K562 (cell line): Measurements from ENCODE around the gene SLC19A1. TPM values are rescaled to one million over a fixed set of nuclear protein-coding genes. Genes with fewer than 3 reads are reported as not detected.

ENCODE experiments used
- ATAC-seq: fragments of 200-7000 bp; cut with Tn5 transposase; 3 replicates; pipeline ENCODE4 v1.9.1; 2020; ENCODE audit warnings: moderate library complexity
- BruUV-seq: library from RNA; stranded (reverse); fragments of 400-500 nt; replicated peaks from 2 replicates; lab custom pipeline; 2021; lab: Mats Ljungman, UMichigan
- CTCF ChIA-PET: fragments of 300-600 bp; formaldehyde crosslinking; extraction: SDS; loops from one replicate; lab custom pipeline; 2021; ENCODE audit warnings: low intra/inter-chr PET ratio; lab: Yijun Ruan, JAX
- POLR2A ChIA-PET: fragments of 300-600, 350-650 bp; sonication (Branson Sonifier 250); formaldehyde crosslinking; extraction: SDS; loops from one replicate; lab custom pipeline; 2021; ENCODE audit warnings: antibody characterized with exemption, inconsistent platforms; lab: Yijun Ruan, JAX
- DNase-seq, 4 experiments: peaks; one replicate each; pipeline versions ENCODE4 v3.0.0 to v3.0.0-alpha.2; 2011 to 2018; ENCODE audit warnings: low spot score in 3 of 4, mixed read lengths in 3 of 4; ENCODE audit errors: extremely low read depth in 1 of 4
- FAIRE-seq: peaks from 2 replicates; lab custom pipeline; 2011; peaks lifted over from hg19 to GRCh38; lab: Jason Lieb, UNC
- H2AFZ ChIP-seq: 2 replicates; pipeline ENCODE4 v1.6.0; 2011; ENCODE audit warnings: low read depth, low read length, control low read depth, inconsistent platforms
- H3K27ac ChIP-seq: fragments of 200-600 bp; 3 replicates; pipeline ENCODE4 v1.8.0; 2011; ENCODE audit warnings: low read depth, mild to moderate bottlenecking, control low read depth, inconsistent platforms, low read length, moderate library complexity, mixed read lengths; ENCODE audit errors: extremely low read depth
- H3K27me3 ChIP-seq, 2 experiments: fragments of 300-600 bp in 1 of 2; 2 replicates in 1 of 2; 3 replicates in 1 of 2; pipeline versions ENCODE4 v1.6.0 to v1.8.0; 2011; ENCODE audit warnings: inconsistent platforms in 2 of 2, low read length in 2 of 2, mild to moderate bottlenecking in 1 of 2, mixed read lengths in 1 of 2, moderate library complexity in 1 of 2; ENCODE audit not compliant: control insufficient read depth in 2 of 2, insufficient read depth in 2 of 2
- H3K36me3 ChIP-seq: fragments of 300-600 bp; 3 replicates; pipeline ENCODE4 v1.8.0; 2011; ENCODE audit warnings: mild to moderate bottlenecking, low read length, inconsistent platforms; ENCODE audit not compliant: control insufficient read depth, insufficient read depth
- H3K4me1 ChIP-seq, 2 experiments: fragments of 200-600 bp in 1 of 2; replicated peaks in 1 of 2; 2 replicates in 1 of 2; 3 replicates in 1 of 2; pipeline versions ENCODE4 v1.5.1 to v1.8.0; 2011; ENCODE audit warnings: inconsistent platforms in 2 of 2, low read length in 2 of 2, mild to moderate bottlenecking in 1 of 2, mixed read lengths in 1 of 2, moderate library complexity in 1 of 2; ENCODE audit not compliant: control insufficient read depth in 2 of 2, insufficient read depth in 2 of 2
- H3K4me2 ChIP-seq: 2 replicates; pipeline ENCODE4 v1.6.1; 2011; ENCODE audit warnings: low read length, control low read depth, inconsistent platforms, mixed read lengths; ENCODE audit not compliant: insufficient read depth
- H3K4me3 ChIP-seq: fragments of 200-600 bp; sonication (generic), shearing (Covaris generic); 2 replicates; pipeline ENCODE4 v1.5.1; 2016; ENCODE audit warnings: control low read depth, inconsistent platforms
- H3K79me2 ChIP-seq: fragments of 200-600 bp; 3 replicates; pipeline ENCODE4 v1.8.0; 2011; ENCODE audit warnings: low read length, inconsistent platforms; ENCODE audit not compliant: control insufficient read depth, insufficient read depth
- H3K9ac ChIP-seq, 2 experiments: 2 replicates each; pipeline versions ENCODE4 v1.6.0 to v1.6.1; 2011; ENCODE audit warnings: low read depth in 2 of 2, low read length in 2 of 2, control low read depth in 1 of 2, inconsistent platforms in 1 of 2, mild to moderate bottlenecking in 1 of 2, mixed read lengths in 1 of 2; ENCODE audit not compliant: insufficient read depth in 1 of 2
- H3K9me1 ChIP-seq: one replicate; pipeline ENCODE4 v1.6.0; 2011; ENCODE audit warnings: inconsistent platforms, mild to moderate bottlenecking, low read length, moderate library complexity; ENCODE audit not compliant: control insufficient read depth, insufficient read depth
- H3K9me3 ChIP-seq: replicated peaks from 2 replicates; pipeline ENCODE4 v1.5.1; 2011; ENCODE audit warnings: low read depth, low read length, inconsistent platforms; ENCODE audit not compliant: control insufficient read depth, insufficient read depth
- H4K20me1 ChIP-seq: replicated peaks from 2 replicates; pipeline ENCODE4 v1.6.1; 2011; ENCODE audit warnings: low read length, inconsistent platforms, mixed read lengths; ENCODE audit not compliant: control insufficient read depth, insufficient read depth
- ETV5 ChIP-seq: sonication (generic); formaldehyde crosslinking; IDR thresholded peaks from 2 replicates; pipeline ENCODE4 v1.4.0; 2020; ENCODE audit warnings: low read depth, mild to moderate bottlenecking, missing genetic modification reagents
- RBFOX2 ChIP-seq: fragments of 200-400 bp; formaldehyde crosslinking; IDR thresholded peaks from 2 replicates; pipeline ENCODE4 v1.6.1; 2017; ENCODE audit warnings: low read depth, mild to moderate bottlenecking, low read length, moderate library complexity
- SAFB2 ChIP-seq: fragments of 200-400 bp; formaldehyde crosslinking; IDR thresholded peaks from 2 replicates; pipeline ENCODE4 v1.6.1; 2018; ENCODE audit warnings: borderline replicate concordance, low read length, low read depth, moderate library complexity; ENCODE audit not compliant: severe bottlenecking
- SNRNP70 ChIP-seq: fragments of 200-400 bp; formaldehyde crosslinking; optimal IDR thresholded peaks from 2 replicates; pipeline ENCODE3; 2017; ENCODE audit warnings: low read depth, low read length
- TAF1 ChIP-seq: IDR thresholded peaks from 2 replicates; pipeline ENCODE4 v1.6.1; 2011; ENCODE audit warnings: mild to moderate bottlenecking, low read length, moderate library complexity; ENCODE audit not compliant: insufficient read depth, control insufficient read depth, severe bottlenecking; ENCODE audit errors: extremely low read depth
- ZNF124 ChIP-seq: sonication (generic); formaldehyde crosslinking; IDR thresholded peaks from 2 replicates; pipeline ENCODE4 v1.8.1; 2022; ENCODE audit warnings: missing genetic modification reagents
- WGBS: fragments of 100-300 bp; shearing (Covaris generic); methylation state at CpG from one replicate; pipeline ENCODE4 v1.1.6; 2016; ENCODE audit warnings: low coverage, mixed read lengths; ENCODE audit not compliant: insufficient coverage; ENCODE audit errors: missing lambda C conversion rate; 5-methylcytosine and 5-hydroxymethylcytosine counted together
- in situ Hi-C: fragments of 300-500 bp; cut with MboI; formaldehyde crosslinking; loops from 4 replicates; pipeline ENCODE4 v1.15.0; 2018; ENCODE audit warnings: inconsistent platforms, mixed read lengths
- intact Hi-C: fragments of 100-400 bp; cut with micrococcal nuclease; formaldehyde crosslinking; loops from 2 replicates; pipeline ENCODE4 v1.14.2; 2022
- polyA plus RNA-seq, 8 experiments: library from polyadenylated mRNA; depleted of rRNA in 4 of 8; stranded (reverse) in 5 of 8; unstranded in 3 of 8; fragments of >200 nt; fragmentation: Nextera tagmentation in 2 of 8; fragmentation: Illumina TruSeq in 1 of 8; extraction: Ambion mirVana in 2 of 8; extraction: Trizol in 1 of 8; gene quantifications; 2 replicates each; pipeline versions ENCODE4 v1.2.1 to v1.2.3, GENCODE V29; 2011 to 2014; ENCODE audit warnings: inconsistent platforms in 1 of 8, missing spikeins in 1 of 8
- total RNA-seq, 7 experiments: library from RNA; depleted of rRNA in 6 of 7; stranded (reverse); fragments of >200 nt in 6 of 7; fragmentation: Illumina TruSeq in 2 of 7; extraction: Trizol in 2 of 7; gene quantifications; 2 replicates each; pipeline versions ENCODE4 v1.2.1 to v1.2.3, GENCODE V29; 2011 to 2021; ENCODE audit warnings: low replicate concordance in 1 of 7
- TF ChIP-seq, protein P1 (sequence below): fragments of 450-650 bp; IDR thresholded peaks from 2 replicates; pipeline ENCODE4 v1.6.1; 2016; ENCODE audit warnings: antibody characterized with exemption

SLC19A1 gene
- total and polyA plus RNA-seq, 9 of the 15 experiments (the other 6 are each of a cell fraction or from before 2014, with no cell fraction given) = 0.65 to 88.7 (median 12.0) TPM

DNA sequence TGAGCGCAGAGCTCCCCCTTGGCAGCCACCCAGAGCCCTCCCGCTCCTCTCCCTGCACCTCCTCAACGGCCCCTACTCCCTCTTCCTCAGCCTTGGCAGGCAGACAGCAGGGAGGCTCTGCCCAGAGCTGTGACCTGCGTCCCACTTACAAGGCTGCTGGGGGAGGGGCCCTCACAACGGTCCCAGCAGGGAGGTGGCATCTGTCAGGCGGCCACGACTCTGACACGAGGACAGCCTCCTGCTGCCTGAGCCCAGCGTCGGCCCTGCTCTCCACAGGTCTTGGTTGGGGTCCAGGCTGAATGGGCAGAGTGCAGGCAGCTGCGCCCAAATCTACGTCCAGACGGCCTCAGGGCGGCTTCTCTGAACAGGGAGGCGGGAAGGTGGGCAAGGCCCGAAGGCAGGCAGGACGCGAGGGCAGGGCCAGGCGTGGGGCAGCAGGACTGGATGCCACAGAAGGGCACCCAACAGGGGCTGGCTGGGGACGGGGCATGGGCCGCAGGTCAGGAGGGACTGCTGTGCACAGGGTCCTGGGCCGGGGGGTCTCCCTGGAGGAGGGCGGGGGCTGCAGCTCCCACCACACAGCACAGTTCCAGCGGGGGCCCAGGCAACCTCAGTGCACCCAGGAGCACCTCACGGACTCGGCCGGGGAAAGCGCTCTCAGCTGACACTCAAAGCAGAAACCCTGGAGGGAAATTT lies 7.5 kb downstream of the SLC19A1 start:
- ChIA-PET POLR2A (interaction anchor here (0.6 to 0.8 kb wide), 2 partner anchors 8 to 1196 kb away, joined by 3 to 6 read pairs; partner anchors contain the start of gene CFAP410), CTCF (no interaction called here)
- H3K36me3 ChIP-seq = peaks cover 92% of the 10 kb centered on the region
- DNase-seq (no peak), FAIRE-seq (no peak), ATAC-seq (no peak)
- H3K27ac ChIP-seq = no peak overlapping the region
- H3K9me1 ChIP-seq = no peaks in the 10 kb centered on the region
- TF ChIP-seq RBFOX2 (0 out of 2 replicates have a peak, but pooled peaks have one; percentile 25), SNRNP70 (no peak), ZNF124 (CRISPR knock-in tag) (no peak), ETV5 (CRISPR knock-in tag) (no peak), TAF1 (no peak), SAFB2 (no peak)
- TF ChIP-seq, protein P1, sequence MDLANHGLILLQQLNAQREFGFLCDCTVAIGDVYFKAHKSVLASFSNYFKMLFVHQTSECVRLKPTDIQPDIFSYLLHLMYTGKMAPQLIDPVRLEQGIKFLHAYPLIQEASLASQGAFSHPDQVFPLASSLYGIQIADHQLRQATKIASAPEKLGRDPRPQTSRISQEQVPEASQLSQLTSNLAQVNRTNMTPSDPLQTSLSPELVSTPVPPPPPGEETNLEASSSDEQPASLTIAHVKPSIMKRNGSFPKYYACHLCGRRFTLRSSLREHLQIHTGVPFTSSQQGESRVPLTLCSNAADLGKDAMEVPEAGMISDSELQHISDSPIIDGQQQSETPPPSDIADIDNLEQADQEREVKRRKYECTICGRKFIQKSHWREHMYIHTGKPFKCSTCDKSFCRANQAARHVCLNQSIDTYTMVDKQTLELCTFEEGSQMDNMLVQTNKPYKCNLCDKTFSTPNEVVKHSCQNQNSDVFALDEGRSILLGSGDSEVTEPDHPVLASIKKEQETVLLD = no peak
- H3K4me2 ChIP-seq = no peak overlapping the region
- in situ Hi-C loops (no loop called here), intact Hi-C loops (no loop called here)
- no peaks in the 10 kb centered on the region; the same call in 1 of the 2 replicates for H4K20me1 ChIP-seq
- no peaks in the 10 kb centered on the region for H3K27me3 ChIP-seq
- H3K4me3 ChIP-seq = no peak overlapping the region
- H3K4me1 ChIP-seq = peaks cover 0 to 68% of the 10 kb centered on the region in 2 experiments; a peak in 2 of 5 replicates
- H3K9me3 ChIP-seq = no peaks in the 10 kb centered on the region
- peaks cover 64% of the 10 kb centered on the region for H3K79me2 ChIP-seq
- H2AFZ ChIP-seq = no peak overlapping the region
- H3K9ac ChIP-seq = peak overlapping the region in 1 of 2 experiments; percentile 26; a peak in 2 of 4 replicates
- no TSS peak for BruUV-seq
- 97% methylated on average over 21 of the region's 28 CpGs for WGBS
